DOHH2 (cell line): ENCODE results near the gene GPHN.

Experiments
- CTCF ChIP-seq: fragments of 200-600 bp; sonication (generic); IDR thresholded peaks from one replicate; pipeline ENCODE4 v1.5.1; 2014; ENCODE audit warnings: antibody characterized with exemption, mild to moderate bottlenecking, low read depth, low read length; ENCODE audit not compliant: poor library complexity, severe bottlenecking
- EZH2phosphoT487 ChIP-seq: fragments of 200-600 bp; sonication (generic); IDR thresholded peaks from 2 replicates; pipeline ENCODE4 v1.6.1; 2017; ENCODE audit warnings: borderline replicate concordance, mild to moderate bottlenecking, antibody characterized with exemption, low read length, moderate library complexity, mixed read lengths

DNA sequence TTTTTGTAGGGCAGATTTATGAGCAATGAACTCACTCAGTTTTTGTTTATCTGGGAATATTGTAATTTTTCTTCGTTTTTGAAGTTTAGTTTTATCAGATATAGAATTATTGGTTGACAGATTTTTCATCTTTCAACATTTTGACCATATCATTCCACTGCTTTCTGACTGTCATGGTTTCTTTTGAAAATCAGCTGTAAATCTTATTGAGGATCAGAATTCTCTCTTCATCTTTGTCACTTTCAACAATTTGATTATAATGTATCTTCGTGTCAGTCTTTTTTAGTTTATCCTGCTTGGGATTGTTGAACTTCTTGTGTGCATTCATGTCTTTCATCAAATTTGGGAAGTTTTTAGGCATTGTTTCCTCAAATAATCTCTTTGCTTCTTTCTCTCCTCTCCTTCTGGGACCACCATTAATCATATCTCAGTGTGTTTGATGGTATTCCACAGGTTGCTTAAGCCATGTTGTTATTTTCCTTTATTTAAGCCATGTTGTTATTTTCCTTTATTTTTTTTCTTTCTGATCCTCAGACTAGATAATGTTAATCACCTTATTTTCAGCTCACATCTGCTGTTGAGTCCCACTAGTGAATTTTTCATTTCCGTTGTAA lies 451.6 kb downstream of the GPHN start:
- TF ChIP-seq CTCF, result no peak
- no peak for TF ChIP-seq EZH2phosphoT487
